WERI-Rb-1 (cell line): ENCODE results near the gene PADI2.

Experiments used
- DNase-seq: peaks from one replicate; pipeline ENCODE4 v3.0.0-alpha.2; 2020
- H3K27ac ChIP-seq: fragments of 250-450 bp; sonication (Bioruptor Pico); 2 replicates; pipeline ENCODE4 v1.5.1; 2020; ENCODE audit warnings: mild to moderate bottlenecking, moderate library complexity
- H3K27me3 ChIP-seq: fragments of 250-450 bp; sonication (Bioruptor Pico); 2 replicates; pipeline ENCODE4 v1.5.1; 2021; ENCODE audit warnings: mild to moderate bottlenecking, low read depth, moderate library complexity; ENCODE audit not compliant: insufficient read depth, severe bottlenecking
- H3K36me3 ChIP-seq: fragments of 250-450 bp; sonication (Bioruptor Pico); 2 replicates; pipeline ENCODE4 v1.5.1; 2020; ENCODE audit warnings: mild to moderate bottlenecking, moderate library complexity
- H3K4me3 ChIP-seq: 2 replicates; pipeline ENCODE4 v1.5.1; 2011; ENCODE audit warnings: low read depth, mild to moderate bottlenecking, control low read depth, low read length
- H3K9me3 ChIP-seq: fragments of 250-450 bp; sonication (Bioruptor Pico); 2 replicates; pipeline ENCODE4 v1.5.1; 2021; ENCODE audit warnings: mild to moderate bottlenecking, moderate library complexity; ENCODE audit not compliant: severe bottlenecking
- TF ChIP-seq, protein P1 (sequence below): IDR thresholded peaks from 2 replicates; pipeline ENCODE4 v1.5.1; 2011; ENCODE audit warnings: low read depth, mild to moderate bottlenecking, control low read depth, inconsistent platforms, low read length

PADI2 gene

DNA sequence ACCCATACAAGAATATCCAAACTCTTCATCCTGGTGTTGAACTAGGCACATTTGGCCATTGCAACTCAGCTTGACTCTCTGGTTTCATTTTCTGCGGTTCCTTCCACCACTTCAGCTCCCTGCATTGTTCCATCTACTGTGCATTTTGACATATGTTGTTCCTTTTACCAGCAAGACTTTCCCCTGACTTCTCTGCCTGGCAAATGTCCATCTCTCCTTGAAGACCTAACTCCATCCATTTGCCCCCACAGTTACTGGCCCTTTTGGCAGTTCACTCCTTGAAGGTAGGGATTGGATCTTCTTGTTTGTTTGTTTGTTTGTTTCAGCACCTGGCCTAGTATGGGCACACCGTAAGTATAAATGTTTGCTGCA, 8.7 kb downstream of the PADI2 start:
- H3K4me3 ChIP-seq: no peak overlapping the region
- no peaks in the 10 kb centered on the region for H3K27me3 ChIP-seq
- no peak for DNase-seq
- no peaks in the 10 kb centered on the region for H3K36me3 ChIP-seq
- TF ChIP-seq, protein P1, sequence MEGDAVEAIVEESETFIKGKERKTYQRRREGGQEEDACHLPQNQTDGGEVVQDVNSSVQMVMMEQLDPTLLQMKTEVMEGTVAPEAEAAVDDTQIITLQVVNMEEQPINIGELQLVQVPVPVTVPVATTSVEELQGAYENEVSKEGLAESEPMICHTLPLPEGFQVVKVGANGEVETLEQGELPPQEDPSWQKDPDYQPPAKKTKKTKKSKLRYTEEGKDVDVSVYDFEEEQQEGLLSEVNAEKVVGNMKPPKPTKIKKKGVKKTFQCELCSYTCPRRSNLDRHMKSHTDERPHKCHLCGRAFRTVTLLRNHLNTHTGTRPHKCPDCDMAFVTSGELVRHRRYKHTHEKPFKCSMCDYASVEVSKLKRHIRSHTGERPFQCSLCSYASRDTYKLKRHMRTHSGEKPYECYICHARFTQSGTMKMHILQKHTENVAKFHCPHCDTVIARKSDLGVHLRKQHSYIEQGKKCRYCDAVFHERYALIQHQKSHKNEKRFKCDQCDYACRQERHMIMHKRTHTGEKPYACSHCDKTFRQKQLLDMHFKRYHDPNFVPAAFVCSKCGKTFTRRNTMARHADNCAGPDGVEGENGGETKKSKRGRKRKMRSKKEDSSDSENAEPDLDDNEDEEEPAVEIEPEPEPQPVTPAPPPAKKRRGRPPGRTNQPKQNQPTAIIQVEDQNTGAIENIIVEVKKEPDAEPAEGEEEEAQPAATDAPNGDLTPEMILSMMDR: no peak
- no peak overlapping the region for H3K27ac ChIP-seq
- H3K9me3 ChIP-seq: no peaks in the 10 kb centered on the region

DNA sequence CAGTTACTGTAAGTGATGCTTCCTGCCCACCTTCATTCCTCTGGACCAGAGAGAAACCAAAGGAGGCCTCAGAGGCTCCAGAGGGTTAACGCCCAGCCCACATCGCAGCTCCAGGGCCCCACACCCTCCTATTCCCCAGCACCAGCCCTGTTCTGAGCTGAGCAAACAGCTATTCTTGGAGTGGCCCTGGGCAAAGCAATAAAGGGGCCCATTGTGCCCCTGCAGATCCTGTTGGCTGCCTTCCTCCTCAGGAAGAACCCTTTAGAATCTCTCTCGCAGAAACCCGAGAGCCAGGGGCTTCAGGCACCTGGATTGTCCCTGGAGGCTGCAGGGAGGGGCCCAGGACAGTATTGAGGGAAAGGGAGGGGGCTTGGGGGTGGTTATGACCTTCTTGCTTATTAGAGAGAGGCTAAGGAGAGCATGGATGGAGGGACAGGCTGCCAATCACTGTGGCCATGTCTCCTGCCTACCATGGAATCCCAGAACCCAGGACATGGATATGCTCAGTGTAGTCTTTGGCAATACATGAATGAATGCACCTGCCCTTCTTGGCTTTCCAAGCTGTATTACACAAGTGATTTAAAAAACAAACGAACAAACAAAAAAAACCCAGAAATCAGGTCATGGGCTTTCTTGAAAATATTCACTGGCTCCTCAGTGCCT, 9.2 kb downstream of the PADI2 start:
- no peaks in the 10 kb centered on the region for H3K9me3 ChIP-seq
- TF ChIP-seq, protein P1: no peak
- H3K27me3 ChIP-seq: no peaks in the 10 kb centered on the region
- H3K27ac ChIP-seq: no peak overlapping the region
- H3K36me3 ChIP-seq: no peaks in the 10 kb centered on the region
- DNase-seq: no peak
- H3K4me3 ChIP-seq: no peak overlapping the region

DNA sequence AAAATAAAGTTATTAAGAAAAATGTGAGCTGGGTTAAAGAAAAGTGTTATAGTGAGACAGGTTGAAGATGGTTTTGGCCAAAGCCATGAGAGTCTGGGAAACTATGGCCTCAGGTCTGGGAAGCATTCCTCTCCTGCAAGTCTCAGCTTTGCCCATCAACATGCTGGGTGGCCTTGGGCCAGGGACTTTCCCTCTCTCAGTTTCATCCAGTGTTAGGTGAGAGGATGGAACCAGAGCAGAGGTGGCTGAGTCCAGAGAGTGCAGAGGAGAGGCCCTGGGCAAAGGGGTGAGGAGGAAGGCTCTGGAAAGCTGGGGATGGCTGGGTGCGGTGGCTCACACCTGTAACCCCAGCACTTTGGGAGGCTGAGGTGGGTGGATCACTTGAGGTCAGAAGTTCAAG, 10.5 kb downstream of the PADI2 start:
- H3K9me3 ChIP-seq: no peaks in the 10 kb centered on the region
- no peaks in the 10 kb centered on the region for H3K27me3 ChIP-seq
- TF ChIP-seq, protein P1: no peak
- H3K36me3 ChIP-seq: no peaks in the 10 kb centered on the region
- H3K4me3 ChIP-seq: no peak overlapping the region
- no peak for DNase-seq
- no peak overlapping the region for H3K27ac ChIP-seq

DNA sequence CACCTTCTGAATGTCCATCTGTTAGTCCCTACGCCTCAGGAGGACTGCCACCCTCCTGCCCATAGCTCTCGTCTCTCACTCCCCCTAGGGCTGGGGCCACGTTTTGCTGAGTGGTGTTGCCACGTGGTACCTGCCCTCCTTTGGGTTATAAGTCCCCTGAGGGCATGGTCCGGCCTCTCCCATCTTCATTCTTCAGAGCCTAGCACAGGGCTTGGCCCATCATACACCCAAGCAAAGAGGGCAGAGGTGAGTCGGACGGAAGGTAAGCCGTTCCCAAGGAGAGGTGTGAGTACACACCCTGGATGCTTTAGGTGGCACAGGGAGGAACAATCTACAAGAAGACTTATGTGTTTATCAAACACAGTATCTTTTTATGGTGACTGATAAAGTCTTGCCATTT, 10.9 kb downstream of the PADI2 start:
- no peaks in the 10 kb centered on the region for H3K9me3 ChIP-seq
- no peak overlapping the region for H3K27ac ChIP-seq
- DNase-seq: no peak
- TF ChIP-seq, protein P1: no peak
- H3K4me3 ChIP-seq: no peak overlapping the region
- no peaks in the 10 kb centered on the region for H3K36me3 ChIP-seq
- H3K27me3 ChIP-seq: no peaks in the 10 kb centered on the region

DNA sequence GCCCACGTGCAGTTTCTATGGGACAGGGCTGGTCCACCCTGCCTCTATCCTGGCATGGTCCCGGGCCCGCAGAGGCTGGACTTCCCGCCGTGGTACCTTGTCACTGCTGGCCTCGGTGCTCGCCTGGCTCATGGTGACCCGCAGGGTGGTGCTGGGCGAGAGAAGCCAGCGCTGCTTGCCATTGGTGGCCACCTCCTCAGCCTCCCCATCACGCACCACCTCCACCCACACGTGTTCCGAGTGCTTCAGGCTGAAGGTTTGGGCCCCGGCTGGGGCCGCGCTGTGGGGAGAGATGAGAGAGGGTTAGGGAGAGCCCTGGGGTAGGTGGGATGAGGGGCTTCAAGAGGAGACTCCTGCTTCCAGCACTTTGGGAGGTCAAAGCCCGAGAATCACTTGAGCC, 14.5 kb downstream of the PADI2 start:
- TF ChIP-seq, protein P1: no peak
- H3K27me3 ChIP-seq: no peaks in the 10 kb centered on the region
- no peaks in the 10 kb centered on the region for H3K9me3 ChIP-seq
- H3K27ac ChIP-seq: no peak overlapping the region
- DNase-seq: no peak
- no peaks in the 10 kb centered on the region for H3K36me3 ChIP-seq
- H3K4me3 ChIP-seq: no peak overlapping the region

DNA sequence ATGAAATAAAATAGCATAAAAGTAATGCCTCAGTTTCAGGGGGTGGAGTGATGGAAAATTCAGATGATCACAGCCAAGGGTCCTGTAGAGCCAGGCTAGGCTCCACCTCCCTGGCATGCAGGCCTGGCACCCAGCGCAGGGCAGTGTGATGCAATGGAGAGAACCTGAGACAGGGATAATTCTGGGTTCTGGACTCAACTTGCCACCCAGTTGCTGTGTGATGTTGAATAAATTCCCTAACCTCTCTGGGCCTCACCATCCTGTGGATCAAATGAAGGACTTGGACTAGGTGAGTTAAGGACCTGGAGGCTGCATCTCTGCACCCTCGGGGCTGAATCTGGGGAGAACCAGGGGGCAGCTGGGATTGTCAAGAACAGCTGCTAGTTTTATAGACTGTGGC, 17.0 kb downstream of the PADI2 start:
- no peaks in the 10 kb centered on the region for H3K9me3 ChIP-seq
- H3K27me3 ChIP-seq: no peaks in the 10 kb centered on the region
- H3K4me3 ChIP-seq: no peak overlapping the region

More for the DNA sequence above, 17.0 kb downstream of the PADI2 start:
- DNase-seq: no peak
- TF ChIP-seq, protein P1: no peak
- H3K36me3 ChIP-seq: no peaks in the 10 kb centered on the region
- no peak overlapping the region for H3K27ac ChIP-seq
